Heart left ventricle (tissue), 13 donors: ENCODE results near the gene PIAS2.

Experiments
- CTCF ChIP-seq, 12 donors: fragments of 200-600 bp; sonication (generic) in 4 of 12; IDR thresholded peaks; one replicate each; pipeline versions ENCODE4 v1.5.0 to v1.8.0; 2018 to 2022; ENCODE audit warnings: antibody characterized with exemption in 12 of 12, mild to moderate bottlenecking in 5 of 12
- POLR2A ChIP-seq, 2 donors: fragments of 450-650 bp; IDR thresholded peaks; one replicate each; pipeline ENCODE4 v1.6.1; 2017; ENCODE audit warnings: antibody characterized with exemption in 2 of 2, mild to moderate bottlenecking in 2 of 2, moderate library complexity in 2 of 2
- donor health status: ischemic (EF 13 %, LVEDD 7.1; RV severe dilation, severe dysfunction).
- donor health status: DM: no; HTN: yes; CAD: no.
- donor health status: DM: no; HTN: no; CAD: no.
- donor health status: ischemic (EF 25% LVEDD 6.9; RV normal size, moderate dysfunction).
- donor health status: ischemic (EF 25% LVEDD 5.7; RV mildly dilated, moderate dysfunction).
- donor health status: ischemic (EF 35%, LVEDD 5.7; RV mildly dilated, moderate dysfunction).
- donor health status: nonischemic (EF 11% LVEDD 7.7; RV severe dilation, severe dysfunction).
- donor health status: DM: yes; HTN: yes; CAD: no.
- donor health status: PGD.
- donor health status: ischemic (EF 29% LVEDD 5.4; RV normal size, mild dysfunction).
- donor health status: nonischemic (EF 23%, LVEDD 6.1; RV moderate dilation, normal function).

- peak in 10 of 12 donors; percentile 5 to 48 (median 25) for TF ChIP-seq CTCF (IDR thresholded peaks at IDR 0.05)
- TF ChIP-seq POLR2A (IDR thresholded peaks at IDR 0.05): no peak
These were observed 32.9 kb upstream of the PIAS2 start for GRCh38 chr18:46950064-46950656.
